H54 (cell line): ENCODE data around the gene SIPA1L3.
A peak's percentile ranks its signal among the peaks of the same experiment; 100 is the strongest.
"Not testable (repeated sequence)": the region's sequence is repeated elsewhere in the genome, so short reads cannot be mapped to it uniquely, and the experiment has no call there.

Experiments
- DNase-seq: peaks from one replicate; pipeline ENCODE4 v3.0.0; 2011; ENCODE audit warnings: low spot score, mixed read lengths; ENCODE audit not compliant: insufficient read length
- FAIRE-seq: peaks from 3 replicates; lab custom pipeline; 2011; peaks lifted over from hg19 to GRCh38; lab: Jason Lieb, UNC
- POLR2A ChIP-seq: IDR thresholded peaks from 2 replicates; pipeline ENCODE4 v1.6.1; 2011; ENCODE audit warnings: low read depth, mild to moderate bottlenecking, low read length

SIPA1L3 gene, protein sequence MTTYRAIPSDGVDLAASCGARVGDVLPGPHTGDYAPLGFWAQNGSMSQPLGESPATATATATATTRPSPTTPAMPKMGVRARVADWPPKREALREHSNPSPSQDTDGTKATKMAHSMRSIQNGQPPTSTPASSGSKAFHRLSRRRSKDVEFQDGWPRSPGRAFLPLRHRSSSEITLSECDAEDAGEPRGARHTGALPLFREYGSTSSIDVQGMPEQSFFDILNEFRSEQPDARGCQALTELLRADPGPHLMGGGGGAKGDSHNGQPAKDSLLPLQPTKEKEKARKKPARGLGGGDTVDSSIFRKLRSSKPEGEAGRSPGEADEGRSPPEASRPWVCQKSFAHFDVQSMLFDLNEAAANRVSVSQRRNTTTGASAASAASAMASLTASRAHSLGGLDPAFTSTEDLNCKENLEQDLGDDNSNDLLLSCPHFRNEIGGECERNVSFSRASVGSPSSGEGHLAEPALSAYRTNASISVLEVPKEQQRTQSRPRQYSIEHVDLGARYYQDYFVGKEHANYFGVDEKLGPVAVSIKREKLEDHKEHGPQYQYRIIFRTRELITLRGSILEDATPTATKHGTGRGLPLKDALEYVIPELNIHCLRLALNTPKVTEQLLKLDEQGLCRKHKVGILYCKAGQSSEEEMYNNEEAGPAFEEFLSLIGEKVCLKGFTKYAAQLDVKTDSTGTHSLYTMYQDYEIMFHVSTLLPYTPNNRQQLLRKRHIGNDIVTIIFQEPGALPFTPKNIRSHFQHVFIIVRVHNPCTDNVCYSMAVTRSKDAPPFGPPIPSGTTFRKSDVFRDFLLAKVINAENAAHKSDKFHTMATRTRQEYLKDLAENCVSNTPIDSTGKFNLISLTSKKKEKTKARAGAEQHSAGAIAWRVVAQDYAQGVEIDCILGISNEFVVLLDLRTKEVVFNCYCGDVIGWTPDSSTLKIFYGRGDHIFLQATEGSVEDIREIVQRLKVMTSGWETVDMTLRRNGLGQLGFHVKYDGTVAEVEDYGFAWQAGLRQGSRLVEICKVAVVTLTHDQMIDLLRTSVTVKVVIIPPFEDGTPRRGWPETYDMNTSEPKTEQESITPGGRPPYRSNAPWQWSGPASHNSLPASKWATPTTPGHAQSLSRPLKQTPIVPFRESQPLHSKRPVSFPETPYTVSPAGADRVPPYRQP (N-terminal part only)

GRCh38 chr19:37906869-37907734, at the start of gene SIPA1L3:
Gene SIPA1L3 (plus strand): TSS chr19:37907208. CDS start chr19:38081566, 174,358 bp downstream.
- DNase-seq (peak; percentile 96), FAIRE-seq (peak; percentile 57)
- TF ChIP-seq POLR2A = peak; percentile 83

DNA sequence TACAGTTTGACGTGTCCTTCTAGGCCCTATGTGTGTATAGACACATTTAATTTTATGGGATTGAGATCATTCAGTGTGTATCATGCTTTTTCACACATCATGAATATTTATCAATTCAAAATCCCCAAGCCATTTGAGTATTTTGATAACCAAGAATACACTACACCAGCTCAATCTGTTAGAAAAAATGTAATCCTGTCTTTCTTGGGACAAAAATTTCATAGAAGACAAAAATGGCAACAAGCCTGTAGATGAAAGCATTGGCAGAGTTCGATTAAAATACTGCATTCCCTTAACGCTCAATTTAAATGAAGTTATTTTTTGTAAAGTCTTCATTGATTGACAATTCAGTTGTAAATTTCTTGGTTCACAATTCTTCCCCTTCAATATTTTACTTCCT, 42.5 kb upstream of the SIPA1L3 start:
- no peak for DNase-seq
- no peak for FAIRE-seq
- TF ChIP-seq POLR2A = no peak

DNA sequence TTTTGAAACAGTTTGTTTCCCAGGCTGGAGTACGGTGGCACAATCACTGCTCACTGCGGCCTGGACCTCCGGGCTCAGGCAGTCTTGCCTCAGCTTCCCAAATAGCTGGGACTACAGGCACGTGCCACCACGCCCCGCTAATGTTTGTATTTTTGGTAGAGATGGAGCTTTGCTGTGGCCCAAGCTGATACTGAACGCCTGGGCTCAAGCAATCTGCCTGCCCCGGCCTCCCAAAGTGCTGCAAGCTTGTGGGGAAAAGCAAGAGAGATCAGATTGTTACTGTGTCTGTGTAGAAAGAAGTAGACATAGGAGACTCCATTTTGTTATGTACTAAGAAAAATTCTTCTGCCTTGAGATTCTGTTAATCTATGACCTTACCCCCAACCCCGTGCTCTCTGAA, 41.1 kb upstream of the SIPA1L3 start:
- FAIRE-seq, DNase-seq: not testable (repeated sequence)

GRCh38 chr19:37867831-37868230, 39.2 kb upstream of the SIPA1L3 start:
- DNase-seq (no peak), FAIRE-seq (no peak)
- no peak for TF ChIP-seq POLR2A

GRCh38 chr19:37869766-37870340, 37.2 kb upstream of the SIPA1L3 start:
- no peak for DNase-seq
- no peak for TF ChIP-seq POLR2A
- FAIRE-seq = no peak

DNA sequence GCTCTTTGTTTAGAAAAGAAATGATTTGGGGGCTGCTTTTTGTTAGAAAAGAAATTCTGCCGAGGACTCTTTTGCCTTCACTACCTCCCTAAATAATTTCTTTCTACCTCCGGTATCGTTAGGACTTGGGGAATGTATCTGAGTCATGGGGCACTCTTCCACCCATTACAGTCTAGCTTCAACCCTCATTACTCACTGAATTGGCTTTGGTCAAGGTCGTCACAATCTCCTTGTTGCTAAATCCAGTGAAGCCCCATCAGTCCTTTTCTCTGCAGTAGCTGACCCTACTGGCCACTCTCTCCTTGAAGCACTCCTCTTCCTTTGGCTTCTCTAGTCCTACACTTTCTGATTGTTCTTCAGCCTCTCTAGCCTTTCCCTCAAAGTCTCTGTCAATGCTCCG, 34.6 kb upstream of the SIPA1L3 start:
- DNase-seq = no peak
- no peak for FAIRE-seq
- no peak for TF ChIP-seq POLR2A

GRCh38 chr19:37874784-37875183, 32.2 kb upstream of the SIPA1L3 start:
- no peak for TF ChIP-seq POLR2A
- FAIRE-seq (no peak), DNase-seq (no peak)

GRCh38 chr19:37876032-37876431, 31.0 kb upstream of the SIPA1L3 start:
- no peak for FAIRE-seq
- DNase-seq = no peak
- no peak for TF ChIP-seq POLR2A

DNA sequence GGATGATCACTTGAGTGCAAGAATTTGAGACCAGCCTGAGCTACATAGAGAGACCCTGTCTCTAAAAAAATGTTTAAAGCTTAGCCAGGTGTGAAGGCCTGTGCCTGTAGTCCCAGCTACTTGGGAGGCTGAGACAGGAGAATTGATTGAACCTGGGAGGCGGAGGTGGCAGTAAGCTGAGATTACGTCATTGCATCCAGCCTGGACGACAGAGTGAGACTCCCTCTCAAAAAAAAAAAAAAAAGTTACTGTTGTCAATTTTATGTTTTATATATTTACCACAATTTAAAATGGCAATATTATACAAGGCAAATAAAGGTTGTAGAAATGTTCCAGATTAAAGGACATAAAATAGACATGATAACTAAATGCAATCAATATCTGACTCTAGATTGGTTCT, 29.9 kb upstream of the SIPA1L3 start:
- no peak for FAIRE-seq
- TF ChIP-seq POLR2A = no peak
- DNase-seq = no peak

DNA sequence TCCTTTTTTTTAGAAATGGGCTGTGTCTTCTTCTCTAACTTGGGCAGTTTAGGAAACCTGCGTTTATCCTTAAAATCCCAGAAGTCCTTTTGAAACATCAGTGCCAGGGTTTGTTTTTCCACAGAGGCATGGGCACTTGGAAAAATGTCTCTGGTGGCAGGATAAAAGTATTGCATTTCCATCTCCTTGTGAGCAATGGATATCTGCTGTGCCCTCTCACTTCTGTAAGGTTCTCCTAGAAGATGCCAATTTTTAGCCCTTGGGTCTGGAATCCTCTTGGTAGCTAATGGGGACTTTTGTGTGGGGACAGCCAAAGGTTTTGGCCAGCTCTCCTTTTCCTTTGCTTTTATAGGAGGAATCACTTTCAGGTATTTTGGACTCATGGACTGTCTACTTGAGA, 21.6 kb upstream of the SIPA1L3 start:
- no peak for TF ChIP-seq POLR2A
- FAIRE-seq = no peak

DNA sequence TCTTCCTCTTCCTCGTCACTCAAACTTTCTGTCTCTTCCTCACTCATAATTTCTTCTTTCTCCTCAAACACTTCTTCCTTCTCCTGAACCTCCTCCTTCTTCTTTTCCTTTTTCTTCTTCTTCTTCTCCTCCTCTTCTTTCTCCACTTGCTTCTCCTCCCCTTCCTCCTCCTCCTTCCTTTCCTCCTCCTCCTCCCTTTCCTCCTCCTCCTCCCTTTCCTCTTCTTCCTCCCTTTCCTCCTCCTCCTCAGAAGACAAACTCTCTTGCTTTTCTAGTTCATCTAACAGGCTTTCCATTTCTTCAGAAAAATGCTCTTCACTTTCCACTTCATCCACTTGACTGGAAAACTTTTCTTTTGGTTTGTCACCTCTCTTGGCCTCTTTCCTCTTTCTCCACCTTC, 20.4 kb upstream of the SIPA1L3 start:
- no peak for FAIRE-seq
- no peak for TF ChIP-seq POLR2A
- no peak for DNase-seq

More for the DNA sequence above, 21.6 kb upstream of the SIPA1L3 start:
- DNase-seq = no peak

GRCh38 chr19:37893845-37894575, 13.0 kb upstream of the SIPA1L3 start:
- no peak for DNase-seq
- FAIRE-seq = no peak
- no peak for TF ChIP-seq POLR2A
